Inflammatory macrophage treated with lipopolysaccharide for 1 hour (primary cell): ENCODE data around the gene DCC.

Experiments used
- DNase-seq, 2 donors: peaks; one replicate each; pipeline ENCODE4 v3.0.0-alpha.2; 2020 to 2022

DCC gene

DNA sequence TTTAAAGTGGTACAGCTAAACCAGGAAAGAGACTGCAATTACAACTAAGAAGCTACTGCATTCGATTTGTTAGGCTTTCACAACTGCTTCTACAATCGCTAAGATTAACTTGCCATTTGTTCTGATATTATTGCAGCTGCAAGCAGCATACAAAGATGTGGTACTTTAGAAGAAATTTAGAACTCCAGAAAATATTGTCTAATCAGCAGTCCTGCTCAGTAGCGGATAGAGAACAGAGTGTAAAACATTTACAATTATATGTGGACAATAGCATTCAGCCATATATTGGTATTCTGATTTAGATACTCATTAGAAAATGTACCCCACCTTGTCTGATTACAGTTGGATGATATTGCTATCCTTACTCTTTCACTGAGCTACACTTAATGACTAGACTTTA, 265.3 kb downstream of the DCC start:
- no peak for DNase-seq

DNA sequence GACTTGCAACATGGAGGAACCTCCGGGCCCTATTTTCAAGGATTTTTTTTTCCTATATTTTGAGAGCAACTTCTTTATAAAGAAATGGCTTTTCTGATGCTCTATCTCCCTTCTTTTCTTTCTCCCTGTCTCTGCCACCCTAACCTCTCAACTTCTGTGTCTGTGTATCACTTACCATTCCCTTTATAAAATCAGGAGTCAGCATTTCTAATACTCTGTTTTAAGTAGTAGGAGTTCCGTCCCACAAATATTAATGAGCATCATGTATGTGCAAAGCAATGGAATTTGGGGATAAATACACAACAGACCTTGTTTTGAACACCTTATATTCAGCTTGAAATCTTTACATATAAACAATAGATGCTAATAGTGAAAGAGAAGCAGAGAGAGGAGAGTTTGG, 268.0 kb downstream of the DCC start:
- no peak for DNase-seq

DNA sequence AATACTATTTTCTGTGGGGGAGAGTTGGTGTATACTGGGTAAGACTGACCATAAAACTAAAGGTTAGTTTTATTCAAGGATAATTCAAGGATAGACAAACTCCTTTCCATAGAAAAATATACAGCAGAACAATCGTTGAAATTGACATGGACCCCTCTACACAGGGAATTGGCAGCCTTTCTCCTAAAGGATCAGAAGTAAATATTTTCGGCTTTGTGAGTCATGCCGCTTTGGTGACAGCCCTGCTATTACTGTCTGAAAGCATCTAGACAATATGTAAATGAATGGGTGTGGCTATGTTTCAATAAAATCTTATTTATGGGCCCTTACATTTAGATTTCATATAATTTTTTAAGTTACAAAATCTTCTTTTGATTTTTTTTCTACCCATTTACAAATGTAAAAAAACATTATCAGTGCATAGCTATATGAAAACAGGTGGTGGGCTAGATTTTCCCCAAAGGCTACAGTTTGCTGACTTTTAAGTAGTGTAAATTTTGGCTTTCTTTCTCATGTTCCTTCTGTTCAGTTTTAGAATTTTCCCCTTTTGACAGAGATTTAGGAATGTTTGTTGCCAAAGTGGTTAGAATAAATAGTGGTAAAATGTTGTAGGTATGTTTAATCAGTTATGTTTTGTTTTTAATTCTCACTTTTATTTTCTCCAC, 270.6 kb downstream of the DCC start:
- no peak for DNase-seq

DNA sequence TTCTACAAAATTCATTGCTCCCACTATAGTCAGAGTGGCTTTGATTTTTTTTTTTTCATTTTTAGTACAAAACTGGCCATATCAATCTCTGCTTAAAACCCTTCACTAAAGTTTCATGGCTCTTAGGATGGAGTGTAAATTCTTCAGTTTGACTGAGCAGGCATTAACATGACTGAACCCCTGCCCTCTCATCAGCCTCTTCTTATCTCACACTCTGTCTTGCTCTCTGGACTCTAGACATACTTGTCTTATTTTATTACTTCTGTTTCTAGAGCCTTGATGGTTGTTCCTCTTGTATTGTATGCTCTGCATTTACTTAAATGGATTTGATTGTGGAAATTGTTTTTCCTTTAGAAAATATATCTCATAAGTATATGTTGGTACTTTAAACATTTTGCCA, 272.4 kb downstream of the DCC start:
- no peak for DNase-seq

DNA sequence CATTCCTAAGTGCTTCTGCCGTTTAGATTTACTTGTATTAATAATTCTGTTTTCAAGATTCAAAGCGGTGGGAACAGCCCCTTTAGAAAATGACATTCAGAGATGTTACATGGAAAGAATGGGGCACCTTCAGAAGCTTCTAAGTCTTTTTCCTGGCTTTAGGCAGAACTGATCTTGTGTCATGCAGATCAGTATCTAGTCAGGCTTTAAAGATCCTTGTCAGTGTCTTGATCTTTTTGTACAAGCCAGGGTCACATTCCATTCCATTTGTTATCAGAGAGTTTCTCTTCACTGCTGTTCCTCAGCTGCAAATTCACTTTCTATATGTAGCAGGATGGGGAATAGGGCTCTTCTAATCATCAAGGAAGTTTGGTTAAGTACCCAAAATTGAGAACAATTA, 275.3 kb downstream of the DCC start:
- no peak for DNase-seq

DNA sequence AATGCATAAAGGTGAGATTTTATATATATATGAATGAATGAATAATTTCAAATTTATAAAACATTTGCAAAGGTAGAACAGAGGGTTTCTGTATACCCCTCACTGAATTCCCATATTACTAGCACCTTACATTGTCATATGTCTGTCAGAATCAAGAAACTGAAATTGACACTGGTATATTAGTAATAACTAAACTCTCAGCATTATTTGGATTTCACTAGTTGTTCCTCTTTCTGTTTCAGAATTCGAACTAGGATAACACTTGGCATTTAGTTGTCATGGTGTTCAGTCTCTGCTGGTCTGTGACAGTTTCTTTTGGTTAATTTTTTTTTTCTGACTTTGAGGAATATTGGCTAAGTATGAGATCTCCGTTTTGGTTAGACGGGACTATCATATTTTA, 275.9 kb downstream of the DCC start:
- no peak for DNase-seq

DNA sequence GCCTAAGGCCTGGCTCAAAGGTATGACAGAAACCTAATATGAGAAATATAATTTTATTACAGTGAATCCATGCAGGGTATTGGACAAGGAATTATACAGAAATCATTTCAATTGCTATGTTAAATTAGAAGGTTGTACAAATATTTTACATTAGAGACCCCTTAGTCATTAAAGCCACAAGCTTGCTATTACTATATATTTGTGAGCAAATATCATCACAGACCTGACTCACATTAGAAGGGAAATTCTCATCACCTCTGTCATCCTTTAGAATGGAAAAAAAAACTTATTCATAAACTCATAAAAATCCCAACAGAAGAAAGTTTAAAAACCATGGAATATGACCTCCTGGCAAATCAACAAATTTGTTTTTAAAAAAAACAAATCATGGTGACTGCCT, 277.9 kb downstream of the DCC start:
- no peak for DNase-seq

DNA sequence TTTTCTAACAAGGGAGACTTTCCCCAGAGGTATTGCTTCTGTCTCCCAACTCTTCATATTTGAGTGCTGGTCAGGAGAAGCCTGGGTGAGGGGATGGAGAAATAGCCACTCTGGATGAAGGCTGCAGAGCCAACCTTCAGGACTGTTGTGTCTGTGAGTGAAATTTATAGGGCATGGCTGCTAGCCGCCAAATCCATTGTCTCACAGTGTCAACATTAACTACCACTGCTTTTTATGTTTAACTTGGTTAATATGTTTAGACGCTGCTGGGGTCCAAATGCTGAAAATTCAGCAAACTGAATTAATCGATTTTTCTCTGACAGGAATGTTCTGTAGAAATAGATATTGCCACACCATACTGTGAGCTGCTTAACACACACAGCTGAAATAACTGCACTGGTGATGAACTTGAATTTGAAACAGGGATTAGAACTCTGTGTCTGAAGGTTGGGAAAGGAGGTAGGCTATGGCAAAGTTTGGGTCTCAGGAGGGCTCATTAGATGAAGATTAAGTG, 281.0 kb downstream of the DCC start:
- no peak for DNase-seq

DNA sequence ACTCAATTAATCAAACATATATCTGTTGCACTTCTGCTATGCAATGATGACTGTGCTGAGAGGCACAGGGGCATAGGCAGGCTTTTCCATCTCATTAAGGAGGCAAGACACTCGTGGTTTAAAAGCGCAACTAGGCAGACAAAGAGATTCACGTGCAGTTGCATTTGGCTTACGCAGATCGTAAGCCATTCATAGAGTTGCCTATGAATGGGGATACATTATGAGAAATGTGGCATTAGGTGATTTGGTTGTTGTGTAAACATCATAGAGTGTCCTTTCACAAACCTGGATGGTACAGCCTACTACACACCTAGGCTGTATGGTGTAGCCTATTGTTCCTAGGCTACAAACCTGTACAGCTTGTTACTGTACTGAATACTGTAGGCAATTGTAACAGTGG, 284.7 kb downstream of the DCC start:
- DNase-seq = no peak

DNA sequence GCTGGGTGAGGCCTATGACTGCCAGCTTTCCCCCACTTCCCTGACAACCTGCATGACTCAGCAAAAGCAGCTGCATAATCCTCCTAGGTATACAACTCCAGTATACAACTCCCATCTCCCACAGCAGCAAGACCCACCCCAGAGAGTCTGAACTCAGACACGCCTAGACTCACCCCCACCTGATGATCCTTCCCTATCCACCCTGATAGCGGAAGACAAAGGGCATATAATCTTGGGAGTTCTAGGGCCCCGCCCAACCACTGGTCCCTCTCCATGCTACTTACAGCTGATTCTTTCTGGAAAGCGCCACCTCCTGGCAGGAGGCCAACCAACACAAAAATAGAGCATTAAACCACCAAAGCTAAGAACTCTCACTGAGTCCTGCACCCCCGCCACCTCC, 296.5 kb downstream of the DCC start:
- no peak for DNase-seq

DNA sequence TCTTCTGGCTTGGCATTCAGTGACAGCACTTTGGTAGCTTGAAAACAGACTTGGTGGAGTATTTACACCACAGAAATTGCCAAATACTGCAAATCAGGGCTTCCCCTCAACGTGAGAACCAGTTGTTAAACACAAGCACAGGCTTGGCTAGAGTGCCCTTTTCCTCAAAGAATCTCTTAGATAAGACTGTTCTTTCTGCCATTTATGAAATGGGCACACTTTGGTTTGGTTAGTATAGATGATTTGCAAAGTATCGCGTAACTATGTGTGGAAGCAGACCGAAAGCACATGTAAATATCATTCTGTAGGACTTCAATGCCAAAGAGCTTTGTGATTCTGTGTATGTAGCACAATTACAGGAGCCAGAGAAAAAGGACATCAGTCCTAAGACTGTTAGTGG, 308.2 kb downstream of the DCC start:
- no peak for DNase-seq

DNA sequence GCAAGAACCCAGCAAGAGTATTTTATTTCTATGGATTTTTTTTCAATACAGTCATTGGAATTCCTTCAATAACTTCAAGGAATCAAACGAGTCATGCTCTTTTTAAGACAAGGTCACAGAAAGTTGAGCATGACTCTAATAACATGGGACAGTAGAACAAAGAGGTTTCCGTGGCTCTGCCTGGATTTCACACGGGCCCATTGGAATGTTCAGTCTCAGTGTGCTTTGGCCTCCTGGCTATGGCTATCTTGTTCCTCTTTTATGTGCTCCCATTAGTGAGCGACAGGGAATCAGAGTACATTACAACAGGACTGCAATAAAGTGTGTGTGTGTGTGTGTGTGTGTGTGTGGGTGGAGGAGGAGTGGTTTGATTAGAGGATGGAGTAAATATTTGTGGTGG, 312.4 kb downstream of the DCC start:
- DNase-seq = no peak

DNA sequence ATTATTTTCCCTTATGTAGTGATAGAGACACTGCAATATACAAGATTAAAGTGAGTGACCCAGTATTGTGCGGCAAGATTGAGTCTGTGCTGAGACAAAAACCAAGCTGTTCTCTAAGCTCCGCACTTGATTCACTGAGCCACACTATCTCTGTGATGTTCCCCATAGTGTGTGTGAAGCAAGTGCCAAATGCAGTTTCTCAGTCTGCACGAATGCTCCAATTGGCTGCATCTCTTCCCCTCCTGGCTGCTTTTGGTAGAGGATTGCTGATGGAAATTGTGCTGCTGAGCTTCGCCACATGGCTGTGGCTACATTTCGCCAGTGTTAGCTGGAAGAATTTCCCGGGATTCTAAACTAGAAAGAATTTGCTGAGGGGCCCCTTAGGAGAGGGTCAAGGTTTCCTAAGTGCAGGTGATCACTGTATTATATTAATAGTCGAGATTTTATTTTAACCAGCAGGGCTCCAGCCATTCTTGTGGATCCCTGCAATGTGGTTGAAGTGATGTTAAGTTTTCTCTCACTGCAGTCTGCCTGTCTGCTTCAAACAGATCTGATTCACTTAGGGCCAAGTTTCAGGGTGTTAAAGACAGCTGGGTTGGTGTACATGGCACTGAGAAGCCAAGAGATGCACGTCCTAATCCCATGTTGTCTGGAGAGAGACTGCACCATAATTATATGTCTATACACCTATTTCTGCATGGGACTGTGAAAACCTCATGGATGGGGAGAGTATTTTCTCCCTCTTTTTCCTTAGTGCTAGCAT, 317.2 kb downstream of the DCC start:
- DNase-seq = no peak

DNA sequence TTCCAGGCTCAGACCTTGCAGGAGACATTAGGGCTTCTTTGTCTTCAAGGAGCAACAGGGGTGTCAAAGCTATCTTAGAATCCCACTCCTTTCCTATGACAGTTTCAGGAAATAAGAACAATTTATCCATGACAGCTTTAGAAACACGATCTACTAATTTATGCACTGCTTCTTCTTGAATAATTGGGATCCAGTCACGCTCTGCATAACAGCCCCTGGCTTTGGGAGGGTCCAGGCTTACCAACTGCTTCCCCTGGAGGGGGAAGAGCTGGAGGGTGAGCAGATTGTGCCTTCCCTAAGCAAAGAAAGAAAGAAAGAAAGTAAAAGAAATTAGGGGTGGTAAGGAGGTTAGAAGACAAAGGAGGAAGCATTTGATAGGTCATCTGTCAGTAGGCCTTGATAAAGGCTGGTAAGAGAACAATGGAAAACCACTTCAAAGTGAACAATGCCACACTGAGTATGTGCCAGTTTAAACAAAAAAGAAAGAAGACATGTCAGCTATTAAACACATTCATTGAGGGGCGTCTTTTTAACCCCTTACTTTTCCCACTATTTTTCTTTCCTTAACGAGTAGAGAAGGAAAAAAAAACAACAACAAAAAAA, 327.6 kb downstream of the DCC start:
- no peak for DNase-seq

DNA sequence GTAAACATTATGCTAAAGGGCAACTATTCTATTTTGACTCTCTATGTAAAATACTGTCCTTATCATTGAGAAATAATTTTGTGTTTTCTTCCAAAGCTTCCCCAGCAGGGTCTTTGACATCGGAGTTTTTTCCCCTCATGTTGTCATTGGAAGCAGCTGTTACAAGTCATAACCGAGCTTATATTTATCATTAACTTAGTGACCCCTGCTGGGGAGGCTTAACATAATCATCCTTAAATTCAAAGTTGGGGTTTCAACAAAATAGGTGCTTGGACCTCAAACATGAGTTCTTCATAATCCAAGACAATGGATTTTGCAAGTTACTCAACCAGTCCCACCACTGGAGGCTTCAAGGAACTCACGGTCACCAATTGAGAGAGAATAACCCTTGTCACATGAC, 330.9 kb downstream of the DCC start:
- DNase-seq = no peak

DNA sequence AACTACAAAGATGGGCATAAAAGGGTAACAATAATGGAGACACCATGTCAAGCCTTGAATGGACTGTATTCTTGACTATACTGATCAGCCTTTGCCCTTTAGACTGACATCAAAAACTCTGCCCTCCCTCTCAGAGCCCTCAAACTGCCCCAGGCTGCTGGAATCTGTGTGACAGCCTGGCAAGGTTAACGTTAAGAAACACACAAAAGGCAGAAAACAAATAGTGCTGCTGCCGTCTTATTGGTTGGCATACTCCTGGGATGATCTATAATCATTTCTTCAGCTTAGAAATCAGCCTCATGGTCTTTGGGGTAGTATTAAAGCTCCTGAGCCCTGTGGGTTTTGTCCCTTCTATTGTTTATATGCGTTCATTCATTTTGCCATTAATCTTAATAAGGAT, 338.0 kb downstream of the DCC start:
- DNase-seq = no peak

DNA sequence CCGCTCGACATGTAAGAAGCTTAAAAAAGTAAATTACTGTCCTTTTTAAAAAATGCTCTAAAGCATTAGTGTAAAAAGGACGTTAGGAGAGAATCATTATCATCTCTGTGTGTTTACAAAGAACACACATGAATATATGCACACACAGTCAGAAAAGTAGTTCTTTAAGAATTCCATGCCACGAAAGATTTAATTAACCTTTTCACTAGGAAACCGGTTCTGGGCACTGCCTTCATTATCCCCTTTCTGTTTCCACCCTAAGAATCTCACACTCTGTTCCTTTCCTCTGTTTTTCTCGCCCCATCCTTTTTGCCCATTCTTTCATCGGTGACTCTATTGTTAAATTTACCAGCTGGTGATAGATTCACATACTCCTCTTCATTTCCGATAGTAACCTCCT, 338.6 kb downstream of the DCC start:
- no peak for DNase-seq

DNA sequence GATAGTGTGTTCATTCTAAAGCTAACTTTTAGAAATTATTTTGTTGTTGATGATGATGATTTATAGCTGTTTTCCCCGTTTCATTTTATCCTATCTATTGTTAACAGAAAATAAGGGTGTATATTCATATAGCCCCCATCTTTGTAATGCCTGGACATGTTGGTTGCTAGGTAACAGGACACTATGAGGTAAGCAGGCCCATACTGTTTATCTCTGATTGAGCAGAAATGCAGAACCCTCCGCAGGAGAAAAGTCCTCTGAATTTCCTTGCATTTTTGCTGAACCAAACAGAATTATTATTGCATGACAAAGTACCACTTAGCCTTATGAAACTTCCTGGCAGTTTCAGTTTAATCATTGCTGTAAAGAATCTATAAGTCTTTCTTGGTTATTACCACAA, 339.4 kb downstream of the DCC start:
- no peak for DNase-seq

DNA sequence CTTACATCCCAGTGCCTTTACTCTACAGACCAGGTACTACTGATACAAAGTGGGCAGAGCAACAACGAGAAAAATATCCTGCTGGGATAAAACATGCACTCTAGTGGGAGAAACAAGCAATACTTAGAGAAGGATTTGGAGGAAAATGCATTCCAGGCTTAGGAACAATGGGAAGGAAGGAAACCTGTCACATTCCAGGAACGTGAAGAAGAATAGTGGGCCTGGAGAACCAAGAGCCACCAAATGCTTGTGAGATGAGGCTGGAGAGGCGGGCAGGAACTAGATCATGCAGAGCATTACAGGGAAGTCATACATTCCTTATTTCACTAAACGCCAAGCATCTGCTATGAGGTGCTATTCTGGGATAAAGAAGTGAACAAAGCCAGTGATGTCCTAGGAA, 342.3 kb downstream of the DCC start:
- DNase-seq = no peak

DNA sequence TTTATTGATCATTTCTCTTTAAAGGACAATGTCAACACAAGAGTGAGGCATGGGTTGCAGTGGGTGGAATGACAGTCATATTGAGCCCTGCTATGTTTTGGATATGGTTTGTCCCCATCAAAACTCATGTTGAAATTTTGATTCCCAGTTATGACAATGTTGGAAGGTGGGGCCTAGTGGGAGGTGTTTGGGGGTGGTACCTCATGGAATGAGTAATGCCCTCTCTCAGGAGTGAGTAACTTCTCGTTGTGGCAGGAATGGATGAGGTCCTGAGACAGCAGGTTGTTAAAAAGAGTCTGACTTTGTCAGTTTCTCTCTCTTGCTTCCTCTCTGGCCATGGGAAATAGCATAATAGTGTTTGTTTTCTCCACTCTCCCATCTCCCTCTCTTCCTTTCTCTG, 345.3 kb downstream of the DCC start:
- no peak for DNase-seq

DNA sequence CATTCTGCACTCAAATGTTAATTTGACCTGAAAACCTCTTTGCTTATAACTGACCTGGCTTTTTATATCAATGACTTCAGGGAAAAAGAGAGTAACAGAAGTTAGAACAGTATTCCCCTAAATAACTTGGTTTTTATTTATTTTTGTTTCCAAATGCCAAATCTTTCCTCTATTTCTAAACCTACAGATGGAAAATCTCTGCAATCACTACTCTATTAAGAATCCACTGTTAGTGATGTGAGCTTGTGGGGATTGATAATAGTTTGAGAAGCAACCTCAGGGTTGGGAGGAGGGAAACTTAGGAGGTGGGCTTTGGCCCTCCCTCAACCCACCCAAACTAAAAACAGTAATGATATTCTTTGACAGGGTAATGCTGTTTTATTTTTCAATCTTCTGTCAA, 351.8 kb downstream of the DCC start:
- no peak for DNase-seq

DNA sequence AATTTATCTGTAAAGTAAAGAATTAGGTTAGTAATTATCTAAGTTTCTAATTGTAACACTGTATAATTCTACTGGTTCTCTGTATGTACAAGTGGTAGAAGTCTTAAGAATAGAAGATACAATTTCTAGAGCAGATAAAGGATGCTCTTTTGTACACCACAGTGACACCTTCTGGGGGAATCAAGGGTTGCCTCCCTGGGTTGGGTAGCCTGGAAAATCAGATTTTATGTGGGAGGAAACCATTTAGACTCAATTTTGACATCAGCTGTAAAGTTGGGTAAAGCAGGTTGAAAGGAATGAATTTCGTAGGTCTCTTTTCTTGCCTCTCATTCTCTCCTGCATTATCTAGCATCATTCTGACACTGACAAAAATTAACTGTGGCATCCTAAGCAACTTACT, 354.8 kb downstream of the DCC start:
- no peak for DNase-seq

DNA sequence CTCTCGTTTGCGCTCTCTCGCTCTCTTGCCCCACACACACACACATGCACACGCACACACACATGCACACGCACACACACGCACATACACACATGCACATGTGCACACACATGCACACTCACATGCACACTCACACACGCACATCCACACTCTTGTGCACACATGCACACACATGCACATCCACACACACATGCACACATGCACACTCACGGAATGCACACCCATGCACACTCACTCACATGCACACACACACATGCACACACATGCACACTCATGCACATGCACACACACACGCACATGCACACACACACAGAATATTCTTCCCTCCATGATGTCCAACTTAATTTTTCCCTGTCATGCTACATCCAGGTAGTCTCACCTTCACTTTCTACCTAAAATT, 360.1 kb downstream of the DCC start:
- no peak for DNase-seq

DNA sequence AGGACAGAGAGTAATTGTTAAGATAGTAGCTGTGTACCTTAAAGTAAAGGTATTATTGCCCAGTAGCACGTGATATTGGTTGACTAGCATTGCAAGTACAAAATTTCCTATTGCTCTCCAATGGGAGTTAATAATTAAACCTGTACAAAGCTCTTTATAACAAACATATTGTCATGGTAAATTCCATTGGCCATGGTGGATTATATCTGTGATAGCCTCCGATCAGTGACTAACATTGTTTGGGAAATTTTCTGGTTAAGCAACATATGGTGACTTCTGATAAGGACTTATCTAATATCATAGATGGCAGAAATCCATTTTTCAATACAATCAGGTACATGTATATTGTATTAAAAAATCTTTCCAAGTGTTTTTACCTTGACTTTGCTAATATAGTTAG, 360.8 kb downstream of the DCC start:
- DNase-seq = no peak
